B cell (primary cell): ENCODE measurements around the gene ZNF525.

Source experiments
- CTCF ChIP-seq: fragments of 200-600 bp; IDR thresholded peaks from one replicate; pipeline ENCODE4 v1.8.0; 2022; ENCODE audit warnings: antibody characterized with exemption, mild to moderate bottlenecking
- EZH2 ChIP-seq: IDR thresholded peaks from 2 replicates; pipeline ENCODE4 v1.6.1; 2012; ENCODE audit warnings: borderline replicate concordance, low read depth, mild to moderate bottlenecking, moderate library complexity, low read length; ENCODE audit not compliant: insufficient read depth, poor library complexity, severe bottlenecking

GRCh38 chr19:53355739-53356138 lies 9.8 kb upstream of the ZNF525 start:
- TF ChIP-seq CTCF (no peak), EZH2 (no peak)
